ENCODE measurements around the gene ST6GALNAC5.

The ST6GALNAC5 gene

DNA sequence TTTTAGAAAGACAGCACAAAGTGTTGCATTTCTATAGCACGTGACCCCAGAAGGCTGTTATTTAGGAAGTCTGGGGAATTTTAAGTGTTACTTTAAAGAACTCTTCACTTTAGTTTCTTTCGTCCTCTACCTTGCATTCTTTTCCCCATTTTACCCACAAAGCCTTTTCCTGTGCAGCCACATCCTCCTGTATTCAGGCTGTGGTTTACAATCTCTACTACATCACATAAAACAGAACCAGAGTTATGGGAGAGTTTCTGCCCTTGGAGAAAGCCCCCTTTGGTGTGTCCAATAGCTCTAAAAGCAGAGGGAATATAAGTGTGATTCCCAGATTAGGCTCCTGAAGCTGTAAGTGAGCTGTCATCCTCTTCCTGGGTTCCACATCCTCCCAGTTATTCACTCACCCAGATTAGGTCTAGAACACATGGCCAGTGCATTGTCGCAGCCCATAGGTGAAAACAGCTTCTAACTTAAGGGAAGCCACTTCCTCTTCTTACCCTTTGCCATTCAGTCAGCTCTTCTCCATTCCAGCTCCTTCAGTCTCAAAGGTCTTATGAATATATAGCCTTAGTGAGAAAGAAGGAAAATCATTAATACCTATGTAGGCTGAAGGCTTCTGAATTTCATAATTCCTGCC lies 180.8 kb downstream of the ST6GALNAC5 start:
- no peak for DNase-seq (ENCODE audit: low read depth)

GRCh38 chr1:77048615-77049005 lies 181.3 kb downstream of the ST6GALNAC5 start:
- DNase-seq (ENCODE audit: low read depth) = no peak

DNA sequence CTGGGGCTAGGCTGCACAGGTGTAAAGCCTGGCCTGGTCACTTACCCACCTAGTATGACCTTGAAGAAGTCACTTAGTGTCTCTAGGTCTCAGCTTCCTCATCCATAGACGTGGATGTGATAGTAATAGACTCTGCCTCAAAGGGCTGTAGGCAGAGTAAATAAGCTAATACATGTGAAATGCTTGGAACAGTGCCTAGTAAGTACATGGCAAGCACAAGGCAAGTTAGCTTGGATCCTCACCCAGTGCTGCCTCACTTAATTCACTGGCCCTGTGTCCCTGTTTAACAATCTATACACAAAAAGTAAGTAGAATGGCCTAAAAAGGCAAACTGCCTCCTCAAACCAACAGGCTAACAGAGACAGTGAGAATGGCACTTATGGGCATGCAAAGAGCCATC lies 184.1 kb downstream of the ST6GALNAC5 start:
- DNase-seq (ENCODE audit: low read depth) = no peak

DNA sequence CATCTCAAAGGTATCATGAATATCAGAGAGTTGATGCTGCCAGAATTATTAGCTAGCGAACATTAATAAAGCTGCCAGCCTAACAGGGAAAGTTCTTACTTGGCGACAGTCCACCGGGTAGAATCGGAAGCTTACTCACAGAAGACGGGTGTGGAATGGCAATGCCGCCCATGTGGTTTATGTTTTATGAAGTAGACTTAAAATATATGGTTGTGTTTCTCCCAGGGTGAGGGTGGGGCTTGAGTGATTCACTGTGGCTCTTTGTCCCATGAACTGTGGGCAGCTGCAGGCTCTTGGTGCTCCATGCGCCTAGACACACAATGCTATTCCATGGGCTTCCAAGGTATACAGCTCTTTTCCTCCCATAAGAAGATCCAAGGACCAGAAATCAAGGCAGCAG lies 189.2 kb downstream of the ST6GALNAC5 start:
- no peak for DNase-seq (ENCODE audit: low read depth)

DNA sequence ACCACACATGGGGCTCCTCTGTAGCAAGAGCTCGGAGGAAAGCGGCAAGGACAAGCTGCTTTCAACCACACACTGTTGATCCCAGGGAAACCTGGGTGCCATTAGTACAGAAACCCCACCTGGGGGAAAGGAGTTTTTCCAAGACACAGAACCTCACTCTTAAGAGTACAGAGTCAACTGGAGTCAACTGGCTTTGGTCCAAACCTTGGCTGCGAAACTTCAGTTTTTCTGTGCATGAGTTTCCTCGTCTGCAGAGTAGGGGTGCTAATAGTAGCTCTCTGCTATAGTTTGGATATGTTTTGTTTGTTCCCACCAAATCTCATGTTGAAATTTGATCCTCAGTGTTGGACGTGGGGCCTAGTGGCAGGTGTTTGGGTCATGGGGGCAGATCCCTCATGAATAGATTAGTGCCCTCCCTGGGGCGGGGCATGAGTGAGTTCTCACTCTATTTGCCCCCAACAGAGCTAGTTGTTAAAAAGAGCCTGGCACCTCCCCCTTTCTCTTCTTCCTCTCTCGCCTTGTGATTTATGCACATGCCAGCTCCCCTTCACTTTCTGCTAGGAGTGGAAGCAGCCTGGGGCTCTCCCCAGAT lies 190.8 kb downstream of the ST6GALNAC5 start:
- no peak for DNase-seq (ENCODE audit: low read depth)

GRCh38 chr1:77060000-77060399 lies 192.7 kb downstream of the ST6GALNAC5 start:
- DNase-seq (ENCODE audit: low read depth) = no peak

DNA sequence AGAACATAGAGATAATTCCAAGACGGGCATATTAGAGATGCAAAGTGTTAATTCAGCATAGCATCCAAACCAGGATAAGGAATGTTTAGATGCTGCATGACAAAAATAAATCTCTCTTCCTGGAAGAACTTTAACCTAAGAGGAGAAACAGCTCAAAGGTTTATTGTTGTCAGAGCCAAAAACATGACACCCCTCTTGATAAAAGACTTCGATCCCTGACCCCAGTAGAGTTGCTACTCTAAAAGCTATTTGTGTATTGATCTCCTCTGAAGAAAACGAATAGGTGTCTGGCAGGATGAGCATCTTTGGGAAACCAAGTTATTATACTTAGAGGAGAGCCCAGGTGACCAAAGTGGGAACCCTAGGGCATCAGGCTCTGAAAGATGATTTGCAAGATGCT lies 193.9 kb downstream of the ST6GALNAC5 start:
- no peak for DNase-seq (ENCODE audit: low read depth)

- DNase-seq (ENCODE audit: low read depth) = no peak
These were observed 195.8 kb downstream of the ST6GALNAC5 start for GRCh38 chr1:77063118-77063517.

DNA sequence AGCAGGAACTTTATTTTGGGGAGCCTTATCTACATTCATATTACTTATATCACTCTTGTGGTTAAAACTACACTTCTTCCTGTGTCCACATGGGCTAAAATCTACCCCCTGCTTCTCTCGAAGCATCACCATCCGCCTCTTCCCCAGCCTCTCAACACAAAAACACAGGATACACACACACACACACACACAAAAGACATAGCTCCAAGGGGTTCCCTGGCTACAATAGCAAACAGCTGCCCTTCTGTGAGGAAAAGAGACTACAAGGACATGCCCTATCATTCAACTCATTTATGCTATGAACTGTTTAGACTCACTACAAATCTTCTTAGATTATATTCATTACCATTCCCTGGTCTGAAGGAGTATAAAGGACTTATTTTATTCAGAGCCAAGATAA lies 197.0 kb downstream of the ST6GALNAC5 start:
- no peak for DNase-seq (ENCODE audit: low read depth)

DNA sequence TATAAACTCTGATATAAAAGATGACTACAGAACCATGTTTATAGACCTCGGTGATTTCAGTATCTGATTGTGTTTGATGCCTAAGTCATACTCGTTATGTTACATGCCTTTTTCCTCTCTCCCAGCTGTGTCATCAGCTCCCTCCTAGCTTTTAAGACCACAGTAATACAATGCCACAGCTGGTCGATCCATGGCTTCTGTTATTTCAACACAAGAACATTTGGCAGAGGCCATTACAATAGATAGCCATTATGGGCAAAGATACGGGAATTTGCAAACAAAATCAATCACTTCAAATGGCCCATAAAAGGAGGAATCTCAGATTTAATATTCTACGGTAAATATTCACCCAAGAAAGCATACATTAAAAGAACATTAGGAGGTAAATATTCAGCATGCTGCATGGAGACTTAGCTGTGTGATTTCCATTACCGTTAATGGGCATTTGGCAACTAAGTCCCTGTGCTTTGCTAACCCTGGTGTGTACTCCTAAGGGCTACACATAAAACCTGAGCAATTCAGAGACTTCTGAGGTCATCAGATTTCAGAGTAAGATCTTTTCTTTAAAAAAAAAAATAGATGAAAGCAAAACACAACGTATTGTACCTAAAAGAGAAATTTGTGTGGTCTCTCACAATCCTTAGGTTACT lies 198.5 kb downstream of the ST6GALNAC5 start:
- no peak for DNase-seq (ENCODE audit: low read depth)

GRCh38 chr1:77068013-77068412 lies 200.7 kb downstream of the ST6GALNAC5 start:
- DNase-seq (ENCODE audit: low read depth) = no peak

DNA sequence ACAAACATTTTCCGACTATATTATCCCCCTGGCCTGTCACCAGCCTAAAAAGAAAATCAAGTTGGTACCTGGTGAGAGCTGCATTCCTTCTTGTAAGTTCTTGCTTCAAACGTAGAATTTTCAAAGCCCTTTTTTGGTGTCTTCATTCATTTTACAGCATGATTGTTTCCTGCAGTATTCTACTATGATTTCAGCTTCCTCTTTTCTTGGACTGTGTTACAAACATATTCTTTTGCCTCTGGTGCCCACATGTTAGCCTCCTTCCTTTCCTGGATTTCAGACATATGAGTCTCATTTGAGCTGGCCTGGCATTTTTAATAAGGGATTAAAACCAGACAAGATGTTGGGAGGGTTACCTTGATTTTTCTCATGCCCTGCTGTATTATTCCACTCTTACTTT lies 209.5 kb downstream of the ST6GALNAC5 start:
- no peak for DNase-seq (ENCODE audit: low read depth)

GRCh38 chr1:77081834-77082233 lies 214.6 kb downstream of the ST6GALNAC5 start:
- DNase-seq (ENCODE audit: low read depth) = no peak

GRCh38 chr1:77084457-77084856 lies 217.2 kb downstream of the ST6GALNAC5 start:
- no peak for DNase-seq (ENCODE audit: low read depth)

- DNase-seq (ENCODE audit: low read depth) = no peak
These were observed 217.8 kb downstream of the ST6GALNAC5 start for GRCh38 chr1:77085109-77085508.

DNA sequence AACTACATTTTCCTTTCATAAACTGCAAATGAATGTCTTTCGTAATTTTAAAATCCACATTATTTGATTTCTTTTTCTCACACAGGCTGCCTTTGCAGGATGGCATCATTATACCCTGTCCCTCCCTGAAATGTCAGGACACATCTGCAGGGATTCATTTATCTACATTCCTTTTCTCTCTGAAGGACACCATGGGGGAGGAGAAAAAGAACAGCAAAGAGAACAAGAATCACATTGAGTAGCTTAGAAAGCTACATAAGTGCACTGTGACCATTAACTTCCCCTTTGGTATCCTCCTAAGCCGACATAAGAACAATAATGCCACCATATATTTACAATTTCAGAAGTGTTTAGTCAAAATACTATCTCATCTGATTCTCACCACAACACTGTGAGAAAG lies 222.5 kb downstream of the ST6GALNAC5 start:
- DNase-seq (ENCODE audit: low read depth) = no peak

GRCh38 chr1:77095236-77095635 lies 228.0 kb downstream of the ST6GALNAC5 start:
- DNase-seq (ENCODE audit: low read depth) = no peak

GRCh38 chr1:77096496-77097255 lies 229.4 kb downstream of the ST6GALNAC5 start:
- no peak for DNase-seq (ENCODE audit: low read depth)

GRCh38 chr1:77100875-77101274 lies 233.6 kb downstream of the ST6GALNAC5 start:
- peak; percentile 42 for DNase-seq (ENCODE audit: low read depth)

DNA sequence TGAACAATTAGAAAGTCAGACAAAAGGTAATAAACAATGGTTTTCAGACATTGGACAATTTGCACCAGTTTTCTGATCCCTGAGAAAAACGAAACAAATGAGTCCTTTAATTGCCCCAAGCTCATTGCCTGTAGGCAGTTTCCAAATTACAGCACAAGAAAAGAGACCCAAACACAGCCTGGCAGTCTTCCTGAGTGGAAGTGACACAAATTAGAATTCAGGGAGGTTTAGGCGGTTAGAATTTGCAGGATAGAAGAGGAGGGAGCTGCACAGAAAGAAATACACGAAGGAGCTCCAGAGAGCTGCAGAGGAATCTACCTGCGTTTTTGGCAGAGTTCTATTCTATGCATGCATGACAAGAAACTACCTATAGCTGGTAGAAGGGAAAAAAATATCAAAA lies 236.2 kb downstream of the ST6GALNAC5 start:
- DNase-seq (ENCODE audit: low read depth) = no peak

GRCh38 chr1:77104672-77105071 lies 237.4 kb downstream of the ST6GALNAC5 start:
- no peak for DNase-seq (ENCODE audit: low read depth)
